GM21737 (cell line): ENCODE results near the gene SLC38A4.

Source experiments
- ATAC-seq: cut with Tn5 transposase; IDR thresholded peaks from one replicate; pipeline ENCODE4 v1.9.1; 2021; ENCODE audit warnings: mild to moderate bottlenecking, moderate library complexity; ENCODE audit not compliant: unreplicated experiment

The SLC38A4 gene

DNA sequence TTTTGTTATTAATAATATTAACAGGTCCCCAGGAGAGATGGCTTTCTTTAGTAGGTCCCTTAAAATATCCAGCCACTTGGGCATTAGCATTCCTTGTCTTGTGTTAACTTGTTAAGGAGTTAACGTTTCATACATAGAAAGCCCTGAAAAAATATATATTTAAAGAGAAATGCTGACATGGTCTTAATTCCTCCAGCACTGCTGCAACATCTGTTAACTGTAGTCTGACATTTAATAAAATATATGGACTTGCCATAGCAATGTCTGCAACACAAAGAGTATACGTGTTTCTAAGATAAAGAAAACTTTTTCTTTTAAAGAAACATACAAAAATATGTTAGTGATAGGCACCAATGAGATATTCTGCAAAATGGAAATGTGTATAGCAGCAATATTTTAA, 10.0 kb downstream of the SLC38A4 start:
- ATAC-seq: no peak

- no peak for ATAC-seq
Measured at GRCh38 chr12:46814143-46814542, 11.7 kb downstream of the SLC38A4 start.

- no peak for ATAC-seq
Measured at GRCh38 chr12:46811185-46811584, 14.6 kb downstream of the SLC38A4 start.

DNA sequence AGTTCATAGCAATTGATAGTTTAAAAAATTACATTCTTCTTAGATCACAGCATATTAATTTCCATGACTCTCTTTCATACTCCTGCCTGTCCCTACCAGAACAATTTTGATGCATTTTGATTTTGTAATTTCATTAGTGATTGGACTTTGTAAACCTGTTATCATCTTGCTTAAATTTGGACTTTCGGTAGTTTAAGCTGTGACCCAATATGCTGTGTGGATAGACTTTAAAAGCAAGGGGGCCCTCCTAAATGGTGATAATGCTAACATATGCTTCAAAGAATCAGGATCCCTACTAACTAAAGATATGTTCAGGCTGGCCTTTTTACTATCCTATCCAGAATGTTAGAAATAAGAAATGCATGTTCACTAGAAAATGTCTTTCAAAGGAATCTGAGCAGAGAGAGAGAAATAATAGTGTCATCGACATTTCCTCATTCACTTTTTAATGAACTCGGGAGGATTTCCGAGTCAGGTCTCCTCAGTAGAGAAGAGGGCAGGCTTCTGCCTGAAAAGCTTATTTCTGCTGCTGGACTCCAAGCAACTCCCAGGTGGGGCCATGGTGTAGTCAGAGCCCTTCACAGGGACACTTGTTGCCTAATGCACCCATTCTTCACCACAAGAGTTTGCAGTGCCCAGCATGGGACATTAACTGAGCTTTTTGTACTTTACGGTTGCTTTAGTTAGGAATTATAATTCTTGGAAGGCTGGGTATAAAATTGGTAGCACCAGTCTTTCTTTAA, 16.7 kb downstream of the SLC38A4 start:
- no peak for ATAC-seq

DNA sequence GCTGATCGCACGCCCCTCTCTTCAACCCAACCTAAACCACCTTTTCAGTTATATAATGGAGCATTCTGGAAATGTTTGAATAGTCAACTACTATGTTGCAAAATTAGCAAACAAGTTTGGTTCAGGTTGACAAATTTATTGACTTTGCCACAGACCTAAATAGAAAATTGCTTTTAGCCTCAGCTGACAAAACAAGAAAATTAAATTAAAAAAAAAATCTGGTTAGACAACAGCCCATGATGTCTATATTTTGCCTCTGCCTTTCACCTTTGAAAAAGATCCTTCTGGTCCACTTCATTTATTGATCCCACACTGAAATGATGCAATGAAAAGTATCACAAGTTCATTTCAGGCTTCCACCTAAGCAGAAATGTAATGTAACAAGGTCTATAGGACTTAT, 17.5 kb downstream of the SLC38A4 start:
- no peak for ATAC-seq

DNA sequence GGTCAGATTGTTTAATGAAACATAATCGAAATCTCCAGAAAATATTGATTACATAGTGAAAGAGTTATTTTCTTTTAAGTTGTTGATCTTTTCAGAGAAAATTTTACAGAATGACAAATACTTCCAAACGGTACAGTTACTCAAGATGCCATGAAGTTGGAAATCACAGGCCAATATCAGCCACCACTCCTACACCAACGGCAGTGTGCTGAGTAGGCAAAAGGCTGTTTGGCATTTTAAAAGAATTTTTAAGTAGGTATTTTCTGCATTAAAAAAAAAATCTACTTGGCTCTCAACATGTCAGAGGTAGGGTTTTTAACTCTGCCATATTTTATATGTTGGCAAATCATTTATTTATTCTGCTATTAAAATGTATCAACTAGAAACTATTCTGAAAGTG, 21.7 kb downstream of the SLC38A4 start:
- ATAC-seq: no peak

- no peak for ATAC-seq
Measured at GRCh38 chr12:46803517-46803916, 22.3 kb downstream of the SLC38A4 start.

- ATAC-seq: no peak
Measured at GRCh38 chr12:46801293-46801692, 24.5 kb downstream of the SLC38A4 start.

DNA sequence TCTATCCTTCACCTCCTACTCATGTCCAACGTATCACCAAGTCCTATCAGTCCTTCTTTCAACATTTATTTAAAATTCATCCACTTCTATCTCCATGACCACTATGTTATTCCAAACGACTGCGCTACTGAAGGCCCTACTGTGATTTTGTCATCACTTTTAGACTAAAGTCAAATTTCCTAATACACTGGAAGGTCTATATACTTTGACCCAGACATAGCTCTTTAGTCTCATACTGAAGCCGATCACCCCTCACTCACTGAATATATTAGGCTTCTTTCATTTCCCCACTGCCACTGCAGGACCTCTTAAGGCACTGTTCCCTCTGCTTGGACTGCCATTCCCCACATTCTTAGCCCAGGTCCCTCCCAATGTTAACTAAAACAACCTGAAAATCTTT, 25.6 kb downstream of the SLC38A4 start:
- ATAC-seq: no peak

DNA sequence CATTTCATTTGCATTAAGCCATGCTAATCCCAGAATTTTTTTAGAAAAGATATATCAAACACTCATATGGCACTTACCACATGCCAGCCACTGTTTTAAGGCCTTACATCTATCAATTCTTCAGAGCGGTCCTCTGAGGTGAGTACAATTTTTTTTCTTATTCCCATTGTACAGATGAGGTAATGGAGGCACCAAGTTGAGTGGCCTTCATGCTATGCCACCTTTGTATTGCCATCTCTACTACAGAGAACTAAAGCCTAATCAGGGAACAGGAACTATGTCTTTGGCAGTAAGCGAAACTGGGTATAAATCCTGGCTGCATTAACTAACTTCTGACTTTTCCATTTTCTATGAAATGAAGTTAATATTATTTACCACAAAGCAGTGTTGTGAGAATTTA, 27.1 kb downstream of the SLC38A4 start:
- ATAC-seq: no peak

DNA sequence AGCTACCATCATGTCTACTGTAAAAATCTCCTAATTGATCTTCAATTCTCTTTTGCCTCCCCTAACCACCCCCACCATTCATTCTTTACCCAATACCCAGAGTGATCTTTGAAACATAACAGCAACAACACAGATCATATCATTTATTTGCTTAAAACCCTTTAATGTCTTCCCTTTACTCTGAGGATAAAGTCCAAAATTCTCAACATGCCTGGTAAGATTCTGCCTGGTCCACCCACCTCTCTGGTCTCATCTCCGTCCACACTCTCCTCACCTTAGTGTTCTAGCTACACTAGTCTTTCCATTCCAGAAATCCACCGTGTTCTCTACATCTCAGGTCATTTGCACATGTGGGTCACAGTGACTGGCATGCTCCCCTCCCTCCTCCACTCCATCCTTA, 27.7 kb downstream of the SLC38A4 start:
- ATAC-seq: no peak

- ATAC-seq: no peak
Measured at GRCh38 chr12:46795988-46796387, 29.8 kb downstream of the SLC38A4 start.

GRCh38 chr12:46794593-46795190, 31.1 kb downstream of the SLC38A4 start:
- ATAC-seq: no peak

DNA sequence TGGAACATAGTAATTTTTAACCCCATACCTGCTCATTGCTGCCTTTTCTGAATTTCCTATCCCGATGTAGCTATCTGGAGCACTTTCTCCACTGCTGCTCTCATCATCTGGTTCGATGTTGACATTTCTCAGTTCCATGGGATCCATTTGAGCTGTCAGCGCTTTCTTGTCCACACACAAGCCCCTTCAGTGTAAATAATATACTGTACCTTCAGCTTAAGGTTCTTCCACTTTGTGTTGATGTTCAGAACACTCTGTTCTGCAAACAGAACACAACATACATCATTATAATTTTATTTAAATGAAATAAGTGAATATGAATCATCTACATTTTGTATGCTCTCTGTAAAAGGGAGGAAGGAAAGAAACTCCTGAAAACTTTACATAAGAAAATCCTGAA, 32.9 kb downstream of the SLC38A4 start:
- ATAC-seq: no peak

GRCh38 chr12:46790066-46790465, 35.7 kb downstream of the SLC38A4 start:
- ATAC-seq: no peak

GRCh38 chr12:46788072-46788887, 37.5 kb downstream of the SLC38A4 start:
- no peak for ATAC-seq

GRCh38 chr12:46787496-46788055, 38.2 kb downstream of the SLC38A4 start:
- ATAC-seq: no peak

DNA sequence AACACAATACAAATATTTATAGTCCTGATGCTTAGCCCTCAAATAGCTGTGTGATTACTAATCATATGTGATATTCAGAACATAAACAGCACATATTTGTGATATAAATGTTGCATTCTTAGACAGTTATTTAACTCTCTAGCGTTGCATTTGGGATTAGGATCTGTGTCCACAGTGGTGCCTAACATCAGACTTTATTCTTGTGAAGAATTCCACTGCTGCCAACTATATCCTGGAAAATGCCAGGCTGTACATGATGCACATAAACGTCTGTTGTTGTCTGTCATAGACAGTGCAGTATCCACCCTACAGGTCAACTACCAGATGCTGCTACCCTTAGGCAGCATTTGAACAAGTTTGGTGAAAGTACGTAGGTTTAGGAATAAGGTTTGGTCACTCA, 39.0 kb downstream of the SLC38A4 start:
- ATAC-seq: no peak

DNA sequence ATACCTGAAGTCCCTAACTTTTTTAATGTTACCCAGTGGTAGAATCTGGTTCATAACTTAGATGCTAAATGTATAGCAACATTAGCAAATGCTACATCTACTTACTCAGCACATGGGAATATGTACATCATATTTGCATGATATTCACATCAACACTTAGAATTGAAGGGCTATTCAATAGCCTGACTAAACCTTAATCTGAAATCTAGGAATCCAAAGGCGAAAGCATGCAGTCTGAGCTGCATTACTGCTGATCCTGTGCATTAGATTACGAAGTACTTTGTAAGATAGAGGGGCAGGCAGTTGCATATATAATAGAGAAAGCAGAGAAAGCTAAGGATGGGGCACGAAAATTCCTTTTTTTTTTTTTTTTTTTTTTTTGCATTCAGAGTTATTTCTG, 40.4 kb downstream of the SLC38A4 start:
- ATAC-seq: no peak

GRCh38 chr12:46783871-46784270, 41.9 kb downstream of the SLC38A4 start:
- ATAC-seq: no peak

GRCh38 chr12:46779879-46780278, 45.9 kb downstream of the SLC38A4 start:
- no peak for ATAC-seq

DNA sequence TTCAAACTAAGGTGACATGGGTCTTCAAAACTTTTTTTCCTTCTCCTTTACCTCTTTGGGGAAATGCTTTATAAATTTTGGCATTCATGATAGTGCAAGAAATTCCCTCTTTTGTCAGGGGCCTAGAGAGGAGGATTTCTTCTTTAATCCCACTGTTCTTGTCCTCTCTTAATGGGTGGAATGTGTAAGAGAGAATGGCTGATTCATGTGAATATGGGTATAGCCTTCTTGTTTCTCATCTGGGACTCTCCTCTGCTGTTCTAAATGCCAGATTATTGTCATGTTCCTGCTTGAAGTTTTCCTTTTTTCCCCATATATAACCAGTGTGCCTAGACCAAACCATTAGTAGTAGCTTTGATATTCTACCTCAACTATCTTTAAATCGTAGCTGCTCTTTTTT, 46.7 kb downstream of the SLC38A4 start:
- no peak for ATAC-seq
